ENCODE data around the gene UBE2G2. TPM values are rescaled to one million over a fixed set of nuclear protein-coding genes. Genes with fewer than 3 reads are reported as not detected.

The UBE2G2 gene
- total and polyA plus RNA-seq, 2 of the 4 experiments (the other 2 are of a cell fraction) = 65.4 to 91.7 TPM

DNA sequence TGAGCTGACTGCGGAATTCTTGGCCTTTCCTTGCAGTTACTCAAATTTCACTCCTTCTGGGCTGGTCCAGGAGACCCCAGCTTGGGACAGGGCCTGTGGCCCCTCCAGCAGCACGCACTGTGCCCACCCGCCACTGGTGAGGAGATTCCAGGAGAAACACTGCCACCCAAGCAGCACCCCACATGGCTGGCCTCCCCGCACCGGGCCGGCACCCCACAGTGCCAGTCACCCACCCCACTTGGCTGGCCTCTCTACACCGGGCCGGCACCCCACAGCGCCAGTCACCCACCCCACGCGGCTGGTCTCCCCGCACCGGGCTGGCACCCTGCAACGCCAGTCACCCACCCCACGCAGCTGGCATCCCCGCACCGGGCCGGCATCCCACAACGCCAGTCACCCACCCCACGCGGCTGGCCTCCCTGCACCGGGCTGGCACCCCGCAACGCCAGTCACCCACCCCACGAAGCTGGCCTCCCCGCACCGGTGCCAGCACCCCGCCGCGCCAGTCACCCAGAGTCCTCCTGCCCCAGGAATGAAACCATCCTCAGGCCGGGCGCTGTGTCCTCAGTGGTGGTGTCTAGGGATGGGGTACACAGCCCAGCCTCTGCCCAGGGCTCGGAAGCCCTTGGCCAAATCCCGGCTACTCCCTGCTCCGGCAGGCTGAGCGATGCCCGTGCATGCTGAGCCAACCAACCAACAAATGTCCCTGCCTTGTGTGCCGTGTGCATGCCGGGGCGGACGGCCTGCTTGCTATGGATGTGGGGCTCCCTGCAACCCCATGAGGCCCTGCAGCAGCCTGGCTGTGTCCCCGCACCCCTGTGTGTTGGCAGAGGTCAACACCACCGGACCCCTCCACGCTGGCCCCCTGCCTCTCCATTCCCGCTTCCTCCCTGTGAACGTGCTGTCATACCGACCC is 51.6 kb downstream of the UBE2G2 start:
- dilution Hi-C loops (cut with HindIII; ENCODE audit: low sequenced_read_pairs, unreplicated experiment) = no loop called here
- no peaks in the 10 kb centered on the region for H3K79me1 ChIP-seq (ENCODE audit: low read depth in 1 of 2, low read length in 2 of 2)
- no peak overlapping the region for H3K18ac ChIP-seq (ENCODE audit: low read depth, low read length)
- ChIA-PET CTCF (no interaction called here), POLR2A (ENCODE audit: unreplicated experiment) (no interaction called here)
- H3K4me2 ChIP-seq (ENCODE audit: low read depth, low read length) = no peak overlapping the region
- no peak overlapping the region for H3K56ac ChIP-seq (ENCODE audit: extremely low read depth, insufficient read depth, low read length)
- H3K4me1 ChIP-seq (ENCODE audit: control insufficient read depth, insufficient read depth, low read length) = no peaks in the 10 kb centered on the region
- H3K9me1 ChIP-seq (ENCODE audit: insufficient read depth, low read length) = peaks cover 2% of the 10 kb centered on the region; the same call in 1 of the 2 replicates
- 81% methylated on average over 19 of the region's 47 CpGs; no CpG with 5 or more reads in 1 of the 2 experiments for WGBS, 2 experiments (ENCODE audit: extremely low coverage in 2 of 2, insufficient read length in 1 of 2)
- H3K27me3 ChIP-seq (ENCODE audit: control insufficient read depth, insufficient read depth, low read length) = peaks cover 39% of the 10 kb centered on the region
- TF ChIP-seq MAZ (IDR thresholded peaks at IDR 0.05; ENCODE audit: borderline replicate concordance, low read depth, low read length) (no peak), SMC3 (IDR thresholded peaks at IDR 0.05; ENCODE audit: low read depth, low read length) (no peak), CEBPB (IDR thresholded peaks at IDR 0.05; ENCODE audit: low read depth, low read length) (no peak), CHD1 (IDR thresholded peaks at IDR 0.05; ENCODE audit: low read depth, low read length) (no peak)
- TF ChIP-seq, protein P1, sequence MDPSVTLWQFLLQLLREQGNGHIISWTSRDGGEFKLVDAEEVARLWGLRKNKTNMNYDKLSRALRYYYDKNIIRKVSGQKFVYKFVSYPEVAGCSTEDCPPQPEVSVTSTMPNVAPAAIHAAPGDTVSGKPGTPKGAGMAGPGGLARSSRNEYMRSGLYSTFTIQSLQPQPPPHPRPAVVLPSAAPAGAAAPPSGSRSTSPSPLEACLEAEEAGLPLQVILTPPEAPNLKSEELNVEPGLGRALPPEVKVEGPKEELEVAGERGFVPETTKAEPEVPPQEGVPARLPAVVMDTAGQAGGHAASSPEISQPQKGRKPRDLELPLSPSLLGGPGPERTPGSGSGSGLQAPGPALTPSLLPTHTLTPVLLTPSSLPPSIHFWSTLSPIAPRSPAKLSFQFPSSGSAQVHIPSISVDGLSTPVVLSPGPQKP (IDR thresholded peaks at IDR 0.05; ENCODE audit: borderline replicate concordance, low read depth, low read length) = no peak
- TF ChIP-seq, protein P2, sequence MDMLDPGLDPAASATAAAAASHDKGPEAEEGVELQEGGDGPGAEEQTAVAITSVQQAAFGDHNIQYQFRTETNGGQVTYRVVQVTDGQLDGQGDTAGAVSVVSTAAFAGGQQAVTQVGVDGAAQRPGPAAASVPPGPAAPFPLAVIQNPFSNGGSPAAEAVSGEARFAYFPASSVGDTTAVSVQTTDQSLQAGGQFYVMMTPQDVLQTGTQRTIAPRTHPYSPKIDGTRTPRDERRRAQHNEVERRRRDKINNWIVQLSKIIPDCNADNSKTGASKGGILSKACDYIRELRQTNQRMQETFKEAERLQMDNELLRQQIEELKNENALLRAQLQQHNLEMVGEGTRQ (IDR thresholded peaks at IDR 0.05; ENCODE audit: low read depth, low read length) = no peak
- H3K9me3 ChIP-seq (ENCODE audit: control insufficient read depth, insufficient read depth, low read length) = peaks cover 3% of the 10 kb centered on the region; the same call in 1 of the 2 replicates
- no peak overlapping the region for H3K4me3 ChIP-seq (ENCODE audit: insufficient read depth, low read depth, low read length)
- H3K9ac ChIP-seq (ENCODE audit: low read depth, low read length) = no peak overlapping the region
- BruUV-seq (replicated peaks) = no TSS peak
- H4K8ac ChIP-seq (ENCODE audit: low read depth in 2 of 2, low read length in 2 of 2) = no peak overlapping the region
- H3K23ac ChIP-seq (ENCODE audit: low read depth, low read length) = no peak overlapping the region
- no peaks in the 10 kb centered on the region for H3K36me3 ChIP-seq (ENCODE audit: control insufficient read depth, insufficient read depth, low read length)
- no peaks in the 10 kb centered on the region for H4K20me1 ChIP-seq (ENCODE audit: insufficient read depth, low read length)
- no peak overlapping the region for H3K14ac ChIP-seq (replicated peaks; ENCODE audit: low read depth, low read length)
- H2AK9ac ChIP-seq (replicated peaks; ENCODE audit: low read depth, low read length, poor library complexity) = no peak overlapping the region
- DNase-seq (no peak), ATAC-seq (ENCODE audit: low read depth) (no peak)
- H4K5ac ChIP-seq (ENCODE audit: low read depth, low read length) = no peak overlapping the region
- H3K27ac ChIP-seq (ENCODE audit: insufficient read depth, low read length) = no peak overlapping the region
- no peak overlapping the region for H2BK120ac ChIP-seq (ENCODE audit: low read depth, low read length)
- H2BK20ac ChIP-seq (ENCODE audit: low read depth, low read length) = no peak overlapping the region
- no peak overlapping the region for H2AFZ ChIP-seq (replicated peaks; ENCODE audit: low read length, poor library complexity)
- H3K4ac ChIP-seq (ENCODE audit: low read depth, low read length) = no peak overlapping the region
- no peak overlapping the region for H4K91ac ChIP-seq (ENCODE audit: insufficient read depth, low read depth, low read length)
- H2BK5ac ChIP-seq (ENCODE audit: low read depth, low read length, poor library complexity, severe bottlenecking) = no peak overlapping the region
- in situ Hi-C loops (cut with MboI; ENCODE audit: low sequenced_read_pairs) = no loop called here
- intact Hi-C loops (cut with micrococcal nuclease) = no loop called here
- no peak overlapping the region for H2AK5ac ChIP-seq (ENCODE audit: low read depth, low read length)
- no peak overlapping the region for H2BK15ac ChIP-seq (ENCODE audit: low read depth, low read length)
